Panc1 (cell line): ENCODE data around the gene KIAA1217. TPM values are rescaled to one million over a fixed set of nuclear protein-coding genes. Genes with fewer than 3 reads are reported as not detected.

ENCODE experiments used
- ATAC-seq: fragments of 200-7000 bp; cut with Tn5 transposase; 2 replicates; pipeline ENCODE4 v1.9.1; 2020; ENCODE audit warnings: mild to moderate bottlenecking, moderate library complexity
- BruUV-seq: library from RNA; stranded (reverse); fragments of 400-500 nt; replicated peaks from 2 replicates; lab custom pipeline; 2021; lab: Mats Ljungman, UMichigan
- CTCF ChIA-PET: fragments of 300-600 bp; sonication (Branson Sonifier 250); formaldehyde crosslinking; loops from one replicate; lab custom pipeline; 2022; ENCODE audit warnings: antibody characterized with exemption; lab: Charles Lee
- POLR2A ChIA-PET: fragments of 300-600 bp; sonication (Branson Sonifier 250); formaldehyde crosslinking; loops from one replicate; lab custom pipeline; 2022; ENCODE audit warnings: antibody characterized with exemption; lab: Charles Lee
- DNase-seq: peaks from one replicate; pipeline ENCODE4 v3.0.0-alpha.2; 2010; ENCODE audit warnings: low read depth, low spot score
- H3K27ac ChIP-seq: 2 replicates; pipeline ENCODE4 v1.5.1; 2011; ENCODE audit warnings: mild to moderate bottlenecking, low read length, inconsistent platforms
- H3K27me3 ChIP-seq: fragments of 200-500 bp; sonication (Bioruptor generic); 2 replicates; pipeline ENCODE4 v1.6.0; 2014; ENCODE audit warnings: low read length, inconsistent platforms; ENCODE audit not compliant: control insufficient read depth, insufficient read depth
- H3K36me3 ChIP-seq: fragments of 200-500 bp; sonication (Bioruptor generic); 2 replicates; pipeline ENCODE4 v1.5.1; 2014; ENCODE audit warnings: inconsistent platforms, mild to moderate bottlenecking, low read length, moderate library complexity; ENCODE audit not compliant: control insufficient read depth, insufficient read depth
- H3K4me1 ChIP-seq: 2 replicates; pipeline ENCODE4 v1.5.1; 2011; ENCODE audit warnings: inconsistent platforms, mild to moderate bottlenecking, low read length, moderate library complexity; ENCODE audit not compliant: control insufficient read depth, insufficient read depth
- H3K4me3 ChIP-seq, 2 experiments: 2 replicates each; pipeline ENCODE4 v1.5.1; 2011 to 2012; ENCODE audit warnings: low read depth in 2 of 2, low read length in 2 of 2, mild to moderate bottlenecking in 2 of 2, inconsistent platforms in 1 of 2, moderate library complexity in 1 of 2
- H3K9me3 ChIP-seq: fragments of 200-500 bp; sonication (Bioruptor generic); 2 replicates; pipeline ENCODE4 v1.5.1; 2014; ENCODE audit warnings: low read depth, mild to moderate bottlenecking, inconsistent platforms, low read length, moderate library complexity; ENCODE audit not compliant: control insufficient read depth, insufficient read depth
- CTCF ChIP-seq: fragments of 450-650 bp; IDR thresholded peaks from 2 replicates; pipeline ENCODE4 v1.5.1; 2017; ENCODE audit warnings: mild to moderate bottlenecking
- POLR2AphosphoS5 ChIP-seq: IDR thresholded peaks from 2 replicates; pipeline ENCODE4 v1.6.1; 2012; ENCODE audit warnings: mild to moderate bottlenecking, low read depth, low read length, moderate library complexity
- REST ChIP-seq, 2 experiments: IDR thresholded peaks; 2 replicates each; pipeline ENCODE4 v1.6.1; 2011 to 2012; ENCODE audit warnings: low read depth in 2 of 2, control low read depth in 1 of 2, low read length in 1 of 2, mild to moderate bottlenecking in 1 of 2, moderate library complexity in 1 of 2; ENCODE audit not compliant: insufficient read depth in 1 of 2
- SIN3A ChIP-seq: IDR thresholded peaks from 2 replicates; pipeline ENCODE4 v1.6.1; 2012; ENCODE audit warnings: low read depth, mild to moderate bottlenecking, low read length, moderate library complexity, borderline replicate concordance; ENCODE audit not compliant: insufficient read depth
- TCF7L2 ChIP-seq: IDR thresholded peaks from 2 replicates; pipeline ENCODE4 v1.6.1; 2011; ENCODE audit warnings: mild to moderate bottlenecking, low read depth, low read length, inconsistent platforms
- in situ Hi-C: cut with HindIII; loops from 2 replicates; pipeline ENCODE4 v1.10.0; 2016; ENCODE audit warnings: low sequenced_read_pairs, low pct_unique_long_range_greater_than_20kb
- intact Hi-C: fragments of 100-400 bp; cut with micrococcal nuclease; formaldehyde crosslinking; loops from one replicate; pipeline ENCODE4 v1.10.0; 2022; ENCODE audit not compliant: unreplicated experiment
- total RNA-seq: library from RNA; stranded (reverse); gene quantifications from one replicate; pipeline ENCODE4 v1.2.1, GENCODE V29; 2021; ENCODE audit not compliant: unreplicated experiment

KIAA1217 gene
- total RNA-seq, 1 experiment from 2014 or later: 11.6 TPM

- Histone ChIP-seq H3K27ac (no peak overlapping the region), H3K4me3 (no peak overlapping the region), H3K9me3 (no peaks in the 10 kb centered on the region), H3K4me1 (no peaks in the 10 kb centered on the region), H3K27me3 (no peaks in the 10 kb centered on the region), H3K36me3 (no peaks in the 10 kb centered on the region)
- CTCF ChIA-PET: no interaction called here
- intact Hi-C loops: no loop called here
- no peak for ATAC-seq
- POLR2A ChIA-PET: no interaction called here
- in situ Hi-C loops: no loop called here
- TF ChIP-seq CTCF: no peak
- no peak for TF ChIP-seq REST (IDR thresholded peaks at IDR 0.05; ENCODE audit: insufficient read depth in 1 of 2, low read depth in 2 of 2, low read length in 1 of 2)
- TF ChIP-seq TCF7L2: no peak
- BruUV-seq: no TSS peak
- no peak for DNase-seq
Measured at GRCh38 chr10:24574578-24575155, 365.7 kb downstream of the KIAA1217 start.

GRCh38 chr10:24575481-24576002 is 366.6 kb downstream of the KIAA1217 start:
- Histone ChIP-seq H3K9me3 (no peaks in the 10 kb centered on the region), H3K4me3 (no peak overlapping the region), H3K4me1 (no peaks in the 10 kb centered on the region), H3K36me3 (no peaks in the 10 kb centered on the region), H3K27me3 (no peaks in the 10 kb centered on the region), H3K27ac (no peak overlapping the region)
- CTCF ChIA-PET: interaction anchor here (0.6 kb wide), 1 partner anchor 42 kb away, joined by 3 read pairs; no protein-coding TSS in a partner anchor
- BruUV-seq: no TSS peak
- DNase-seq (no peak), ATAC-seq (no peak)
- POLR2A ChIA-PET: no interaction called here
- in situ Hi-C loops: no loop called here
- TF ChIP-seq REST (IDR thresholded peaks at IDR 0.05; ENCODE audit: insufficient read depth in 1 of 2, low read depth in 2 of 2, low read length in 1 of 2) (no peak), POLR2AphosphoS5 (no peak), CTCF (no peak), SIN3A (no peak), TCF7L2 (no peak)
- intact Hi-C loops: no loop called here
